Epithelial cell of proximal tubule (primary cell): Measurements from ENCODE around the gene PCCA. TPM values are rescaled to one million over a fixed set of nuclear protein-coding genes. Genes with fewer than 3 reads are reported as not detected.
A peak's percentile ranks its signal among the peaks of the same experiment; 100 is the strongest.

Experiments used
- DNase-seq: peaks from one replicate; pipeline ENCODE4 v3.0.0-alpha.2; 2011; ENCODE audit warnings: low read depth
- H3K4me3 ChIP-seq: 2 replicates; pipeline ENCODE4 v1.5.1; 2011; ENCODE audit warnings: low read depth, mild to moderate bottlenecking, low read length
- total RNA-seq: library from RNA; depleted of rRNA; stranded (reverse); fragments of >200 nt; gene quantifications from 2 replicates; pipeline ENCODE4 v1.2.3, GENCODE V29; 2015
- TF ChIP-seq, protein P1 (sequence below): conservative IDR thresholded peaks from 2 replicates; pipeline ENCODE4 v1.5.1; 2012; ENCODE audit warnings: low read depth, mild to moderate bottlenecking, low read length

PCCA gene
- total RNA-seq, 1 donor from 2014 or later = 17.8 TPM

DNA sequence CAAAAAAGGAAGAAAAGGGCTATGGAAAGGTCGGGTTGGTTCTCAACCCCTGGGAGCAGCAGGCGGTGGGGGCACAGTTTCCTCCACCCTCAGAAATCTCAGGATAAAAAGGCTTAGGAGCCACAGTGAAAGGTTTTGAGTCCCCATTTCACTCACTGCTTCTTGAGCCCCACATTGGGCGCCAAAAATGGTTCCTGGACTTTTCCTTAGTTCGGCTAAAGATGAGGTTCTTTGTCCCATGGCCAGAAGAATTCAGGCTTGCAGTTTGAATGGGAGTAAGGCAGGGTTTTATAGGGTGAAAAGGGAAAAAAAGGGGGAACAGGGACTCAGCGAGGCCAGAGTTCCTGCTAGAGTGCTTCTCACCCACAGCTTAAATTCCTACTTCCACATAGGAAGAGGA, 320.2 kb downstream of the PCCA start:
- DNase-seq = no peak
- H3K4me3 ChIP-seq = no peak overlapping the region
- TF ChIP-seq, protein P1, sequence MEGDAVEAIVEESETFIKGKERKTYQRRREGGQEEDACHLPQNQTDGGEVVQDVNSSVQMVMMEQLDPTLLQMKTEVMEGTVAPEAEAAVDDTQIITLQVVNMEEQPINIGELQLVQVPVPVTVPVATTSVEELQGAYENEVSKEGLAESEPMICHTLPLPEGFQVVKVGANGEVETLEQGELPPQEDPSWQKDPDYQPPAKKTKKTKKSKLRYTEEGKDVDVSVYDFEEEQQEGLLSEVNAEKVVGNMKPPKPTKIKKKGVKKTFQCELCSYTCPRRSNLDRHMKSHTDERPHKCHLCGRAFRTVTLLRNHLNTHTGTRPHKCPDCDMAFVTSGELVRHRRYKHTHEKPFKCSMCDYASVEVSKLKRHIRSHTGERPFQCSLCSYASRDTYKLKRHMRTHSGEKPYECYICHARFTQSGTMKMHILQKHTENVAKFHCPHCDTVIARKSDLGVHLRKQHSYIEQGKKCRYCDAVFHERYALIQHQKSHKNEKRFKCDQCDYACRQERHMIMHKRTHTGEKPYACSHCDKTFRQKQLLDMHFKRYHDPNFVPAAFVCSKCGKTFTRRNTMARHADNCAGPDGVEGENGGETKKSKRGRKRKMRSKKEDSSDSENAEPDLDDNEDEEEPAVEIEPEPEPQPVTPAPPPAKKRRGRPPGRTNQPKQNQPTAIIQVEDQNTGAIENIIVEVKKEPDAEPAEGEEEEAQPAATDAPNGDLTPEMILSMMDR = no peak

GRCh38 chr13:100423375-100423774, 334.5 kb downstream of the PCCA start:
- peak; percentile 16 for DNase-seq
- H3K4me3 ChIP-seq = no peak overlapping the region
- TF ChIP-seq, protein P1 = no peak

DNA sequence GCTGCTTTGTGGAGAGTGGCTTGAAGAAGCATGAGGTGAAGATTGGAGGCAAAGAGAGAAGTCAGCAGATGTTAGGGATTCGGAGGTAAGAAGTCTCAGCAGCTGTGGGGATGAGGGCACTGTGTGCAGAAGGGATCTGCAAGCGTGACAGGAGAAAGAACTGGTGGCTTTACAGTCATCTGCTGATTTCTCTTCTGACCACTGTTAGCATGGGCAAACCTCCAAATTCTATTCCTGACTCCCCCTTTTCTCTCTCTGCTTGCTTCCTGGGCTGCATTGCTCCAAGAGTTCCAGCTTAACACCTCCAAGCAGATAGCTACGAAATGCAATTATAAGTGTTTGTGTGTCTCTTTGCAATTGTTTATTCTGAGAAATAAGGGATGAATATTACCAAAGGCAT, 340.1 kb downstream of the PCCA start:
- no peak overlapping the region for H3K4me3 ChIP-seq
- DNase-seq = no peak
- TF ChIP-seq, protein P1 = no peak

DNA sequence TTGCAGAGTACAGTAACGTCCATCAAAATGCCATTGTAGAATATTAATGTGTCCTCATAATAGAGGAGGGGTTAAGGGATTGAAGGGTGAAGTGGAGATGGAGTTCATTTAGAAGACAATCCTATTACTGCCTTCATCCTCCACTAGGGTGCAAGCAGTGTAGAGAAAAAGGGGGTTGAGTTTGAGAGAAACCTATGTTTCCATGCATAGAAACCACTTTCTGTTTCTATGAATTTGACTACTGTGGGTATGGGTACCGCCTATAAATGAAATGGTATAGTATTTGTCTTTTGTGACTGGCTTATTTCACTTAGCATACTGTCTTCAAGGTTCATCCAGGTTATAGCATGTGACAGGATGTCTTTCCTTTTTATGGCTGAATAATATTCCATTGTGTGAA, 343.7 kb downstream of the PCCA start:
- H3K4me3 ChIP-seq = no peak overlapping the region
- TF ChIP-seq, protein P1 = no peak
- DNase-seq = no peak

- TF ChIP-seq, protein P1 = no peak
- H3K4me3 ChIP-seq = no peak overlapping the region
- DNase-seq = no peak
Measured at GRCh38 chr13:100433475-100433874, 344.6 kb downstream of the PCCA start.

- DNase-seq = peak; percentile 66
Measured at GRCh38 chr13:100434010-100434763, 345.3 kb downstream of the PCCA start.

More at GRCh38 chr13:100434010-100434763, 345.3 kb downstream of the PCCA start:
- TF ChIP-seq, protein P1 = no peak
- no peak overlapping the region for H3K4me3 ChIP-seq
